GM19025 (cell line): ENCODE data around the gene PCDHB1.
"Not testable (repeated sequence)": the region's sequence is repeated elsewhere in the genome, so short reads cannot be mapped to it uniquely, and the experiment has no call there.

Experiments
- ATAC-seq: cut with Tn5 transposase; IDR thresholded peaks from one replicate; pipeline ENCODE4 v1.9.1; 2021; ENCODE audit warnings: mild to moderate bottlenecking, low read depth, moderate library complexity; ENCODE audit not compliant: unreplicated experiment

The PCDHB1 gene

GRCh38 chr5:141051521-141051866 is 320 bp downstream of the PCDHB1 start:
- ATAC-seq = no peak

- no peak for ATAC-seq
These were observed 26.7 kb downstream of the PCDHB1 start for GRCh38 chr5:141077826-141078225.

DNA sequence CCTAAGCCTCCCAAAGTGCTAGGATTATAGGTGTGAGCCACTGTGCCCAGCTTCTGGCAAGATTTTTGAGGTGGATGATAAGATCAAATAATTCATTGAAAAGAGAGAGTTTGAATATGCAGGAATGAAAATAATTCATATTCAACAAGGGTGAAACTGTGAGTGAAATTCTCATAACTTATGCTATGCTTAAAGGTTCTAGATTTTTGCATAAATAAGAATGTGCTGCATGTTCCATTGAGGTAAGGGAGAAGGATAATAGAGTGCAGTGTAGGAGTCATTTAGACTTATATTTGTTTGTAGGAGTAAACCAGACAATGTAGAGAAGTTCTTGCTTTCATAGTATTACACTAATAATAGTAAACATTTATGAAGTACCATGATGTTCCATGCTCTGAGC is 31.1 kb downstream of the PCDHB1 start:
- no peak for ATAC-seq

DNA sequence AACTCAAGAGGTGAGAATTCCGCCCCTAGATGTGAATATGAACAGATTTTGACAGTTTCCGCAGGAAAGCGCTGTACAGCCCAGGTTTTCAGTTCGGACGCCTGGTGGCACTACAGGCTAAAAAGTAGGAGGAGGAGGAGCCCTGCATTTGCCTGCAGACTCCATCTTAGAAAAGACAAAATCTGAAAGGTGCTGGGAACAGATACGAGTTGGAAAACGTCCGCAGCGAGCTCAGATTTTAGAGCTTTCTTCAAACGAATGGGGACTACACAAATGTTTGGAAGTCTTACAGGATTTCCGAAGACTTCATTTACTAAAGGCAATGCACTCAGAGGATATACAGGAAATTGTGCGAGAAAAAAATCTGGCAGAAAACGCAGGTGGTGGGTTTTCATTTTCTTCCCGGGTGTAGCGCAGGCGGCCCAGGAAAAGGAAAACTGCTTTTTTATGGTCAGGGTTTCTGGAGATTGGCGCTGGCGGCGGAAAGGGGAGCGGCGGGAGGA is 33.4 kb downstream of the PCDHB1 start:
- no peak for ATAC-seq

- no peak for ATAC-seq
These were observed 43.5 kb downstream of the PCDHB1 start, which contains the start of gene PCDHB2 for GRCh38 chr5:141094481-141095262. PCDHB2 (plus strand) TSS chr5:141094615; CDS start chr5:141094791, 176 bp downstream.

- no peak for ATAC-seq
These were observed 44.1 kb downstream of the PCDHB1 start for GRCh38 chr5:141095263-141095641.

GRCh38 chr5:141096181-141096580 is 45.0 kb downstream of the PCDHB1 start:
- not testable (repeated sequence) for ATAC-seq

GRCh38 chr5:141096586-141096985 is 45.4 kb downstream of the PCDHB1 start:
- not testable (repeated sequence) for ATAC-seq

- ATAC-seq = no peak
These were observed 49.1 kb downstream of the PCDHB1 start, which contains the start of gene PCDHB3 for GRCh38 chr5:141100243-141100805. PCDHB3 (plus strand) TSS chr5:141100473; CDS start chr5:141100650, 177 bp downstream.

DNA sequence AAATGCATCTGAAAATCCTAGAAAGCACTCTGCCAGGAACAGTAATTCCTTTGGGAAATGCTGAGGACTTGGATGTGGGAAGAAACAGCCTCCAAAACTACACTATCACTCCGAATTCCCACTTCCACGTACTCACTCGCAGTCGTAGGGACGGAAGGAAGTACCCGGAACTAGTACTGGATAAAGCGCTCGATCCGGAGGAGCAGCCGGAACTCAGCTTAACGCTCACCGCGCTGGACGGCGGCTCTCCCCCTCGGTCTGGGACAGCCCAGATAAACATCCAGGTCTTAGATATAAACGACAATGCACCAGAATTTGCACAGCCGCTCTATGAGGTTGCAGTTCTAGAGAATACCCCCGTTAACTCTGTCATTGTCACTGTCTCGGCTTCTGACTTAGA is 49.9 kb downstream of the PCDHB1 start:
- no peak for ATAC-seq

- ATAC-seq = not testable (repeated sequence)
These were observed 50.9 kb downstream of the PCDHB1 start for GRCh38 chr5:141102070-141102469.

DNA sequence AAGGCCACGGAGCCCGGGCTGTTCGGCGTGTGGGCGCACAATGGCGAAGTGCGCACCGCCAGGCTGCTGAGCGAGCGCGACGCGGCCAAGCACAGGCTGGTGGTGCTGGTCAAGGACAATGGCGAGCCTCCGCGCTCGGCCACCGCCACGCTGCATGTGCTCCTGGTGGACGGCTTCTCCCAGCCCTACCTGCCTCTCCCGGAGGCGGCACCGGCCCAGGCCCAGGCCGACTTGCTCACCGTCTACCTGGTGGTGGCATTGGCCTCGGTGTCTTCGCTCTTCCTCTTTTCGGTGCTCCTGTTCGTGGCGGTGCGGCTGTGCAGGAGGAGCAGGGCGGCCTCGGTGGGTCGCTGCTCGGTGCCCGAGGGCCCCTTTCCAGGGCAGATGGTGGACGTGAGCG is 51.3 kb downstream of the PCDHB1 start:
- ATAC-seq = not testable (repeated sequence)

- ATAC-seq = no peak
These were observed 54.2 kb downstream of the PCDHB1 start for GRCh38 chr5:141105350-141105749.
